Measurements from ENCODE around the gene ARID2.

ARID2 gene

DNA sequence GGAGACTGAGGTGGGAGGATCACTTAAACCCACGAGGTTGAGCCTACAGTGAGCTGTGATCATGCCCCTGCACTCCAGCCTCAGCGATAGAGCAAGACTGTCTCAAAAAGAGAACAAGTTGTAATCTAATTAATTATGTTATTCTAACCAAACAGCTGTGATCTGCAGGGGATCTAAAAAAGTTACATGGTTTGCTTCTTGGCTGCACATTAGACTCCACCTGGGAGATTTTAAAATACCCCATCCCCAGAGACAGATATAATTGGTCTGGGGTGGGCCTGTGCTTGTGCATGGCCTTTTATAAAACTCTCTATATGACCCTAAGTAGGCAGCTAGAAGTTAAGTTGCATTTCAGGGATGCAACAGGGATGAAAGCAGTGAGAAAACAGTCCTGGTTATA, 184.1 kb downstream of the ARID2 start:
- no peak for TF ChIP-seq ZFX (IDR thresholded peaks at IDR 0.05; ENCODE audit: borderline replicate concordance)
- no peak for TF ChIP-seq CTCF (IDR thresholded peaks at IDR 0.05)
- H3K27ac ChIP-seq: no peak overlapping the region

- H3K27ac ChIP-seq: no peak overlapping the region
- no peak for TF ChIP-seq CTCF (IDR thresholded peaks at IDR 0.05)
- no peak for TF ChIP-seq ZFX (IDR thresholded peaks at IDR 0.05; ENCODE audit: borderline replicate concordance)
Observed at GRCh38 chr12:45914090-45914489, 184.6 kb downstream of the ARID2 start.

DNA sequence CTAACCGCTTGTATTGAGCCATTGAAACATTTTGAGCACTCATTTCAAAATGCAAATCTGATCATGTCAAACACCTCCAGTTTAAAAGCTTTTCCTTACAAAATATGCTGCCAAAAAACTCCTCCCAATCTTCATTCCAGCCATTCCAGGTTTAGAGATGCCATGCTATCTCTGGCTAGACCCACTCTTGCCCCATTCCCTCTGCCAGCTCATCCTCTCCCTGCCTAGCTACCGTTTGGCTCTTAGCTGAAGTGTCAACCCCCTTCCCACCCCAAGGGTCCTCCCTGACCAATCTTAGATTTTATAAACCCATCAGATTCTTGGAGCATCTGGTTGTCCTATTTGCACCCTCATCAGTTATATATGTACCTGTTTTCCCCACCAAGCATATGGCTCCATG, 185.9 kb downstream of the ARID2 start:
- no peak overlapping the region for H3K27ac ChIP-seq
- TF ChIP-seq CTCF (IDR thresholded peaks at IDR 0.05): no peak
- TF ChIP-seq ZFX (IDR thresholded peaks at IDR 0.05; ENCODE audit: borderline replicate concordance): no peak

GRCh38 chr12:45918818-45919217, 189.3 kb downstream of the ARID2 start:
- no peak for TF ChIP-seq CTCF (IDR thresholded peaks at IDR 0.05)
- no peak for TF ChIP-seq ZFX (IDR thresholded peaks at IDR 0.05; ENCODE audit: borderline replicate concordance)
- no peak overlapping the region for H3K27ac ChIP-seq

DNA sequence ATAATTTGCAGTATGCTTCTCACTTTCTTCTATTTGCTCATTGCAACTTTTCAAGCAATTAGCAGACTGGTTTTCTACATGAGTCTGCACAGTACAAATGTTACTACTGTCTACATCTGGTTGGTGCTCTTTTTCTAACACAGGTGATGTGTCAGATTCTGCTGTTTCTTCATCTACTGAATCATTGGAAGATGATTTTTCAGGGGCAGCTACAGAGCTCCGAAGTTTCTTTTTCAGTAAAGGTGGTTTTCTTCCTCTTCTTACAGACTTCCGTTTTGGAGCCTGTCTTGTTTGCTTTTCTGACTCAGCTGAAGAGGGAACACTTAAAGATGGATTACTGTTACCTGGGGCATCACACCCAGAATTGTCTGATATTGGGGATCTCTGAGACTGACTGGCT, 198.8 kb downstream of the ARID2 start:
- no peak for TF ChIP-seq ZFX (IDR thresholded peaks at IDR 0.05; ENCODE audit: borderline replicate concordance)
- no peak for TF ChIP-seq CTCF (IDR thresholded peaks at IDR 0.05)
- H3K27ac ChIP-seq: no peak overlapping the region

DNA sequence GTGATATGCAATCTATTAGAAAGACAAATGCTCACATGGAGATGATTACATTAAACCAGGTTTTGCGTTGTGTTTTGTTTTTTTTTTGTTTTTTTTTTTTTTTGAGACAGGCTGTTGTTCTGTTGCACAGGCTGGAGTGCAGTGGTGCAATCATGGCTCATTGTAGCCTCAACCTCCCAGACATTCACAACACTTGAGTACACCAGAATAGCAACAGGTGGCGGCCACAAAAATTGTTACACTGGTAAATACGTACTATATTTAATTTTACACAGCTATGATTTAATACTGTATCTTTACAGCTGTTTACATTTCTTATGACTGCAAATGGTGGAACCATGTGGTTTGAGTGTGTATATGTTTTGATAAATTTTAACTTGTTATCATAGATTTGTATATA, 200.9 kb downstream of the ARID2 start:
- TF ChIP-seq ZFX (IDR thresholded peaks at IDR 0.05; ENCODE audit: borderline replicate concordance) (no peak), CTCF (IDR thresholded peaks at IDR 0.05) (no peak)

DNA sequence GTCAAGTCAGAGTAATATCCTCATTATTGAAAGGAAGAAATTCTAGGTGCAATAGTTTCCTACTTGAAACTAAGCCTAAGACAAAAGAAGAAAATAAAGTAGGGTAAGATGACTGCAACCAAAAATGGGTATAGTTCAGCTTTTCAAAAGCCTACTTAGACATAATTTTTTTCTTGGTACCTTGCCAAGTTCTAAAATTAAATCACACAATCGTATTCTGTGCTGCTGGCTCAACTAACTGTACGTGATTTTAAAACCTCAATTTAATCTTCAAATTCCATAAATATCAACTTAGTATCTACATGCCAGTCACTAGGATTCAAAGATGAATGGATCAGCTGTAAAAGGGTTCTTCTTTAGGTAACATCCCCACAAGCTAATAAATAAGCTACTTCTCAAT, 204.0 kb downstream of the ARID2 start:
- H3K27ac ChIP-seq: no peak overlapping the region
- TF ChIP-seq CTCF (IDR thresholded peaks at IDR 0.05): no peak
- TF ChIP-seq ZFX (IDR thresholded peaks at IDR 0.05; ENCODE audit: borderline replicate concordance): no peak

More for the DNA sequence above, 200.9 kb downstream of the ARID2 start:
- H3K27ac ChIP-seq: no peak overlapping the region

Measured in 22Rv1 (cell line).